GM18508 (cell line): ENCODE measurements around the gene SPOCK2.

ENCODE experiments used
- ATAC-seq: cut with Tn5 transposase; IDR thresholded peaks from one replicate; pipeline ENCODE4 v1.9.1; 2021; ENCODE audit warnings: moderate number of reproducible peaks; ENCODE audit not compliant: insufficient read depth, unreplicated experiment

SPOCK2 gene

GRCh38 chr10:72075376-72076115, 12.8 kb downstream of the SPOCK2 start:
- no peak for ATAC-seq

DNA sequence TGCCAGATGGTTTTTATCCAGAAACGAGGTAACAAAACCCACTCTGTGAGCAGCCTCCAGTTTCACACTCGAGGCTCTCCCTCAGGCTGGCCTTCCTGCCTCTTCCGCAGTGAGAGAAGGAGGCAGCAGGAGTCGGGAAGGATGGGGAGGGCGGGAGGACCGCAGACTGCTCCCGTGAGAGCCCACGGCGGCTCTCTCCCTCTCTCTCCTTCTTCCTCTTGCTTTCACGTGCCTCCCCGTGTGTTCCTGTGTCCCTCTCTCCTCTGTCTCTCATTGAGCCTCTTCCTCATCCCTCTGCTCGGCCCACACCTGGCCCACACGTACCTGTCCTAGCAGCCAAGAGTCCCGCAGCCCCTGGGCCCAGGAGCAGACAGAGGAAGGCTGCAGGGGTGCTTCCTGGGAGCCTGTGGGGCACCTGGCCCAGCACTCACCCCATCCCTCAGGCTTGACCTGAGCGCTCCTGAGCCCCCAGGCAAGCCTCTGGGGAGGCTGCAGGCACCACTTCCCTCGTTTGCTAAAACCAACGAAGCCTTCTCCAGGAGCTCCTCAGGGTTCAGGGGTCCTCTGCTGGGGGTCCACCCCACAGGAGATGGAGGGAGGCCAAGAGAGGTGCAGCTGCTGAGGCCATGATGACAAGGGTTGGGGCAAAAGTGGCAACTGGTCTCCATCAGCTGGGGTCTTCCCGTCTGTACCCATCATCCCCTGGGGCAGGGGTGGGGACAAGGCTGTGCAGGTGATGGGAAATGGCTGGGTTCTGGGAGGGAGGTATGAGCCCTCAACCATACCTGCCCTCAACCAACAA, 13.6 kb downstream of the SPOCK2 start:
- ATAC-seq: no peak

GRCh38 chr10:72073708-72074573, 14.4 kb downstream of the SPOCK2 start:
- ATAC-seq: no peak

DNA sequence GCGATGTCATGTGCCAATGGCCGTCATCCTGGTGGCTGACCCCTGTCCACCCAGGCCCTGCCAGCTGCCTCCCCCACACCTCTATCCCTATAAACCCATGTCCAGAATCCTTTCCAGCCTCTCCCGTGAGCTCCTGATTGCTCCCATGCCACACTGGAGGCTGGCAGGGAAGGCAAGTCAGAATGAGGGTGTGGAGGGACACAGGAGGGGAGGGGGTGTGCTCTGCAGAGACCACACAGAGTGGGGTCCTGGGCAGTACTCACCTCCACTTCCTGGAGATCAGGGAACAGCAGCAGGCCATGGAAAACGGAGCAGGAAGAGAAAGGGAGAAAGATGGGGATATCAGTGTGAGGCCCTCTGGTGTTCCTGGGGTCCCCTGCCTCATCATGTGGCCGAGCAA, 15.7 kb downstream of the SPOCK2 start:
- ATAC-seq: no peak

GRCh38 chr10:72072046-72072445, 16.3 kb downstream of the SPOCK2 start:
- ATAC-seq: no peak

- no peak for ATAC-seq
Observed at GRCh38 chr10:72069751-72070526, 18.4 kb downstream of the SPOCK2 start.

- no peak for ATAC-seq
Observed at GRCh38 chr10:72068901-72069446, 19.4 kb downstream of the SPOCK2 start.

GRCh38 chr10:72068126-72068765, 20.1 kb downstream of the SPOCK2 start:
- ATAC-seq: no peak

DNA sequence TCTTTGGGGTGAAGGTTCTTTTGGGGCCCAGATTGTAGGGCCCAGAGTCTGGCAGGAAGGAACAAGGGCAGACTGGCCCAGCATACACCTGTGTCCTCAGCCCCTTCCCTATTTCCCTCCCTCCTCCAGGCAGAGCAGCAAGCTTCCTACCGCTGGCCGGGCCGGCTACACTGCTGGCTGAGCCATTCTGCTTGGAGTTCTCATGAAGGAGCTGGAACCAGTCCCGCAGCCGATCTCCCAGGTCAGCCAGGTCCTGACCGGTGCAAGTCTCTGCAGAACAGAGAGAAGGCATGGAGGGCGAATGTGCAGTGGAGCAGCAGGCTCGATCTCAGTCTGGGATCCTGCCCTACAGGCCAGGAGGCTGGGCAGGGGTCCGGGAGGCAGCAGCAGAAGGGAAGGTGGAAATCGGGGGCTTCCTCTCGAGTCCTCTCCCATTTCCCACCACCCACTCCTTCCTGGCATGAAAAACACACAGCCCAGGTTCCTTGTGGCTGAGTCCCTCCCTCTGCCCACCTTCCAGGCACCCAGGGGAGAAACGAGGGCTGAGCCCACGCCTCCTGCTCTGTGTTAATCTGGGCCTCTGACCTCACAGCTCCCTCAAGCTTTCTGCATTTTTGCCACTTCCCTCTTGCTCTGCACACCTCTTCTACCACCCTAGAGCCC, 20.8 kb downstream of the SPOCK2 start:
- ATAC-seq: no peak

- ATAC-seq: no peak
Observed at GRCh38 chr10:72066318-72067284, 21.8 kb downstream of the SPOCK2 start.

- no peak for ATAC-seq
Observed at GRCh38 chr10:72065439-72066025, 22.8 kb downstream of the SPOCK2 start.

GRCh38 chr10:72063703-72064391, 24.5 kb downstream of the SPOCK2 start:
- no peak for ATAC-seq

DNA sequence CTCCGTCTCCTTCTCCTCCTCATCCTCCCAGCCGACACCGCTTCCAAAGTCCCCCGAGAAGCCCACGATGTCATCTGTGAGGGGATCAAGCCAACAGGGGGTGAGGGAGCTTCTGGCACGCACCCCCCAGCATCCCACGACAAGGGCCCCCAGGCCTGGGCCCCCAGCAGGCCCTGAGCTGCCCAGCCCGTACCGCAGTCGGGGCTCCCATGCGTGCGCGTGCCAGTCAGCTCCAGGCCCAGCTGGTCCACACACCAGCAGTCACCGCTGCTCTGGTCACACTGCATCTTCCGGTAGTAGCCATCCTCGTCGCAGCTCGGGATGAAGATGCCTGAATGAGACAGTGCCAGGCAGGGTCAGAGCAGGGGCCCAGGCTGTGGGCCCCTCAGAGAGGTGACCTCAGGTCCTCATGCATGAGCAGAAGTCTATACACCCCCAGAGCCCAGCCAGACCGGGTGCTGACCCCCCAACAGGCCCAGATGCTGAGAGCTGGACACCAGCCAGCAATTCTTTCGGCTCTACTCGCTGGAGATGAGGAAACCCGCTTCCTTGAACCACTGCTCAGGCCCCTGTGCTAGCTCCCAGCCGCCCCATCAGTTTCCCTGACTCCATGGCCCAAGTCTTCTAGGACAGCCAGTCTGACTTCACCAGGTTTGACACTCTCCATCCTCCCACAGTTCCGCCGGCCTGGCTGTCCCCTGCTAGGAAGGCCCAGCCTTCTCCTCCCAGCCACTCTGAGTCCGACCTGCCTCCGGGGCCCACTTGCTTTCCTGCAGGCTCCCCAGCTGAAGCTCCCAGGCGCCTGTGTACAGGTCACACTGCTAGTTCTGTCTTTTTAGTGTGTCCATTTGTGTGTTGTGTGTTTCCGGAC, 25.3 kb downstream of the SPOCK2 start:
- no peak for ATAC-seq

GRCh38 chr10:72062382-72062781, 26.0 kb downstream of the SPOCK2 start:
- ATAC-seq: no peak

- ATAC-seq: no peak
Observed at GRCh38 chr10:72061930-72062329, 26.4 kb downstream of the SPOCK2 start.

DNA sequence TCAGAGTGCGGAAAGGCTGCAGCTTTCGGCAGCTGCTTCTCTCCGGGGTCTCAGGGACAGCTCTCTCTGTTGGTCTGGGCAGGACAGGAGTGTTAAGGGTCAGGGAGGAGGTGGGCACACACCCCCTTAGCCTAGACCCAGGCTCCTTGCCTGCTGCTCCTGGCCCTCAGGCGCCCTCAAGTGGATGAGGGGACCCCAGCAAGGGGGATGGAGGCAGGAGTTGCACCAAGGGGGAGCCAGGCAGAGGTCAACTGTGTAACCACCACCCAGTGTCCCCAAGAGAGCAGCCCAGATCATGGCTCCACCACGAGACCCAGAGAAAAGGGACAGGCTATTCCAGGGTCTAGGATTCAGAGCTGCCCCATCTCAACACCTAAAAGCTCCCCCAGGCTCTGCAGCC, 26.9 kb downstream of the SPOCK2 start:
- no peak for ATAC-seq
